Skin of body (tissue), 2 donors: ENCODE measurements around the gene PARVG. TPM values are rescaled to one million over a fixed set of nuclear protein-coding genes. Genes with fewer than 3 reads are reported as not detected.
"Not testable (repeated sequence)": the region's sequence is repeated elsewhere in the genome, so short reads cannot be mapped to it uniquely, and the experiment has no call there.

ENCODE experiments used
- DNase-seq: peaks from one replicate; lab custom pipeline; 2025; lab: John Stamatoyannopoulos, UW
- total RNA-seq: library from RNA; depleted of rRNA; stranded (reverse); fragments of >200 nt; gene quantifications from one replicate; pipeline ENCODE4 v1.2.3, GENCODE V29; 2014

The PARVG gene
- total RNA-seq, 1 donor from 2014 or later = 5.7 TPM

- DNase-seq = peak; percentile 55
Observed at GRCh38 chr22:44211946-44212930, 31.5 kb downstream of the PARVG start.

GRCh38 chr22:44212936-44213335 is 32.2 kb downstream of the PARVG start:
- no peak for DNase-seq

GRCh38 chr22:44213489-44214043 is 32.8 kb downstream of the PARVG start:
- DNase-seq = no peak

GRCh38 chr22:44214187-44214586 is 33.5 kb downstream of the PARVG start:
- no peak for DNase-seq

GRCh38 chr22:44214764-44215163 is 34.0 kb downstream of the PARVG start:
- DNase-seq = no peak

GRCh38 chr22:44215287-44215686 is 34.6 kb downstream of the PARVG start:
- no peak for DNase-seq

GRCh38 chr22:44217346-44217745 is 36.6 kb downstream of the PARVG start:
- no peak for DNase-seq

GRCh38 chr22:44218071-44218470 is 37.3 kb downstream of the PARVG start:
- DNase-seq = no peak

- no peak for DNase-seq
Observed at GRCh38 chr22:44219101-44219870, 38.6 kb downstream of the PARVG start.

GRCh38 chr22:44220727-44221680 is 40.3 kb downstream of the PARVG start:
- DNase-seq = no peak

- DNase-seq = no peak
Observed at GRCh38 chr22:44221710-44222475, 41.2 kb downstream of the PARVG start.

- no peak for DNase-seq
Observed at GRCh38 chr22:44224166-44224565, 43.4 kb downstream of the PARVG start.

- no peak for DNase-seq
Observed at GRCh38 chr22:44225091-44225689, 44.5 kb downstream of the PARVG start.

- no peak for DNase-seq
Observed at GRCh38 chr22:44225812-44226211, 45.1 kb downstream of the PARVG start.

- no peak for DNase-seq
Observed at GRCh38 chr22:44229331-44229730, 48.6 kb downstream of the PARVG start.

GRCh38 chr22:44229809-44230208 is 49.1 kb downstream of the PARVG start:
- DNase-seq = no peak

- DNase-seq = no peak
Observed at GRCh38 chr22:44231233-44231632, 50.5 kb downstream of the PARVG start.

GRCh38 chr22:44234372-44234771 is 53.6 kb downstream of the PARVG start:
- not testable (repeated sequence) for DNase-seq

- no peak for DNase-seq
Observed at GRCh38 chr22:44237290-44237689, 56.6 kb downstream of the PARVG start.

GRCh38 chr22:44241121-44241520 is 60.4 kb downstream of the PARVG start:
- DNase-seq = not testable (repeated sequence)
